Measurements from ENCODE around the gene NTM.
A peak's percentile ranks its signal among the peaks of the same experiment; 100 is the strongest.
"Not testable (repeated sequence)": the region's sequence is repeated elsewhere in the genome, so short reads cannot be mapped to it uniquely, and the experiment has no call there.

DNA sequence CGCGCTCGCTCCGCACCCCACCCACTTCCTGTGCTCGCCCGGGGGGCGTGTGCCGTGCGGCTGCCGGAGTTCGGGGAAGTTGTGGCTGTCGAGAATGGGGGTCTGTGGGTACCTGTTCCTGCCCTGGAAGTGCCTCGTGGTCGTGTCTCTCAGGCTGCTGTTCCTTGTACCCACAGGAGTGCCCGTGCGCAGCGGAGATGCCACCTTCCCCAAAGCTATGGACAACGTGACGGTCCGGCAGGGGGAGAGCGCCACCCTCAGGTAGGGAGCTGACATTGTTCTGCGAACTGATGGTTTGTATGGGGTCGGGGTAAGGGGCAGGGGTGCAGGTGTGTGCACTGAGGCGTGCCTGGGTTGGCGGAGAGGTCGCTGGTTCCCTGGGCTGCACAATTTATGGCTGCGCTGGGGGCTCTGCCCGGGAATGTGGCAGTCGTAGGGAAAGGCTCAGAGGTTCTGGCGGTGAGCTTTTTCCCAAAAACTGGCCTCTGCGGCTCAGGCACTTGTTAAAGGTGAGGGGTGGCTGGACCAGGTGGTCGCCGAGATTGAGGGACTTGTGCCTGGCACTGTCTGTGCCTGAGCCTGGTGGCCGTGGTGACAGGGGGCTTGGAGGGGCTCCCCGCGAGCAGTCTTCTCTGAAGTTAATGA is 541.1 kb downstream of the NTM start:
- TF ChIP-seq POLR2A (IDR thresholded peaks at IDR 0.05): not testable (repeated sequence)
- TF ChIP-seq CTCF (IDR thresholded peaks at IDR 0.05): peak in 2 of 6 experiments; percentile 9 to 27

Measured in esophagus squamous epithelium (tissue), 4 donors.